IMR-90 (cell line): ENCODE data around the gene LDLRAD4. TPM values are rescaled to one million over a fixed set of nuclear protein-coding genes. Genes with fewer than 3 reads are reported as not detected.

Source experiments
- ATAC-seq: fragments of 200-7000 bp; cut with Tn5 transposase; 2 replicates; pipeline ENCODE4 v1.9.1; 2020; ENCODE audit warnings: low read depth, mild to moderate bottlenecking, moderate library complexity
- BruUV-seq: library from RNA; stranded (reverse); fragments of 400-500 nt; replicated peaks from 2 replicates; lab custom pipeline; 2021; lab: Mats Ljungman, UMichigan
- CTCF ChIA-PET: fragments of 300-600 bp; formaldehyde crosslinking; extraction: SDS; loops from one replicate; lab custom pipeline; 2021; ENCODE audit warnings: antibody characterized with exemption; lab: Yijun Ruan, JAX
- POLR2A ChIA-PET: fragments of 300-600 bp; sonication (Branson Sonifier 250); formaldehyde crosslinking; loops from one replicate; lab custom pipeline; 2022; ENCODE audit warnings: antibody characterized with exemption; ENCODE audit not compliant: unreplicated experiment; lab: Charles Lee
- DNase-seq: peaks from one replicate; pipeline ENCODE4 v3.0.0; 2013
- H2AFZ ChIP-seq: replicated peaks from 2 replicates; pipeline ENCODE3; 2013; ENCODE audit warnings: low read length, mild to moderate bottlenecking; ENCODE audit not compliant: poor library complexity
- H2AK5ac ChIP-seq: 2 replicates; pipeline ENCODE4 v1.6.1; 2013; ENCODE audit warnings: low read depth, low read length, inconsistent platforms
- H2AK9ac ChIP-seq: replicated peaks from 2 replicates; pipeline ENCODE3; 2013; ENCODE audit warnings: mild to moderate bottlenecking, low read depth, low read length, moderate library complexity; ENCODE audit not compliant: poor library complexity
- H2BK120ac ChIP-seq: 2 replicates; pipeline ENCODE4 v1.6.1; 2013; ENCODE audit warnings: low read depth, low read length, inconsistent platforms
- H2BK15ac ChIP-seq: 3 replicates; pipeline ENCODE4 v1.6.1; 2013; ENCODE audit warnings: low read depth, low read length, inconsistent platforms
- H2BK20ac ChIP-seq: 2 replicates; pipeline ENCODE4 v1.6.1; 2013; ENCODE audit warnings: low read depth, mild to moderate bottlenecking, inconsistent platforms, low read length, moderate library complexity
- H2BK5ac ChIP-seq: 2 replicates; pipeline ENCODE4 v1.6.1; 2013; ENCODE audit warnings: mild to moderate bottlenecking, low read depth, low read length, inconsistent platforms; ENCODE audit not compliant: poor library complexity, severe bottlenecking
- H3K14ac ChIP-seq: replicated peaks from 2 replicates; pipeline ENCODE4 v1.6.1; 2013; ENCODE audit warnings: low read depth, low read length, inconsistent platforms
- H3K18ac ChIP-seq: 2 replicates; pipeline ENCODE4 v1.6.1; 2013; ENCODE audit warnings: low read depth, low read length, control low read depth
- H3K23ac ChIP-seq: 2 replicates; pipeline ENCODE4 v1.6.1; 2013; ENCODE audit warnings: low read depth, low read length, inconsistent platforms
- H3K27ac ChIP-seq: 2 replicates; pipeline ENCODE4 v1.5.1; 2013; ENCODE audit warnings: mild to moderate bottlenecking, control low read depth, low read length; ENCODE audit not compliant: insufficient read depth
- H3K27me3 ChIP-seq: 2 replicates; pipeline ENCODE4 v1.6.1; 2013; ENCODE audit warnings: low read length; ENCODE audit not compliant: control insufficient read depth, insufficient read depth
- H3K36me3 ChIP-seq: 2 replicates; pipeline ENCODE4 v1.6.1; 2013; ENCODE audit warnings: low read length, mixed read lengths; ENCODE audit not compliant: control insufficient read depth, insufficient read depth
- H3K4ac ChIP-seq: 2 replicates; pipeline ENCODE4 v1.6.1; 2013; ENCODE audit warnings: low read depth, low read length, inconsistent platforms
- H3K4me1 ChIP-seq: 2 replicates; pipeline ENCODE4 v1.6.1; 2013; ENCODE audit warnings: low read length, mixed read lengths; ENCODE audit not compliant: control insufficient read depth, insufficient read depth
- H3K4me2 ChIP-seq: 2 replicates; pipeline ENCODE4 v1.6.1; 2013; ENCODE audit warnings: low read depth, mild to moderate bottlenecking, control low read depth, low read length, moderate library complexity
- H3K4me3 ChIP-seq: 2 replicates; pipeline ENCODE4 v1.5.1; 2013; ENCODE audit warnings: low read depth, mild to moderate bottlenecking, control low read depth, low read length, moderate library complexity; ENCODE audit not compliant: insufficient read depth
- H3K56ac ChIP-seq: 2 replicates; pipeline ENCODE4 v1.6.1; 2013; ENCODE audit warnings: low read length, inconsistent platforms; ENCODE audit not compliant: insufficient read depth; ENCODE audit errors: extremely low read depth
- H3K79me1 ChIP-seq, 2 experiments: 2 replicates each; pipeline ENCODE4 v1.6.1; 2013; ENCODE audit warnings: low read length in 2 of 2, inconsistent platforms in 1 of 2, low read depth in 1 of 2
- H3K9ac ChIP-seq: 2 replicates; pipeline ENCODE4 v1.6.1; 2013; ENCODE audit warnings: low read depth, low read length, control low read depth
- H3K9me1 ChIP-seq: 2 replicates; pipeline ENCODE4 v1.6.1; 2013; ENCODE audit warnings: low read length, inconsistent platforms; ENCODE audit not compliant: insufficient read depth
- H3K9me3 ChIP-seq: 2 replicates; pipeline ENCODE4 v1.6.1; 2013; ENCODE audit warnings: low read length; ENCODE audit not compliant: control insufficient read depth, insufficient read depth
- H4K20me1 ChIP-seq: 2 replicates; pipeline ENCODE4 v1.6.1; 2013; ENCODE audit warnings: low read length, inconsistent platforms; ENCODE audit not compliant: insufficient read depth
- H4K5ac ChIP-seq: 2 replicates; pipeline ENCODE4 v1.6.1; 2013; ENCODE audit warnings: mild to moderate bottlenecking, low read depth, low read length, control low read depth
- H4K8ac ChIP-seq, 2 experiments: 2 replicates each; pipeline ENCODE4 v1.6.1; 2013; ENCODE audit warnings: low read depth in 2 of 2, low read length in 2 of 2, control low read depth in 1 of 2, inconsistent platforms in 1 of 2
- H4K91ac ChIP-seq: 2 replicates; pipeline ENCODE4 v1.6.1; 2013; ENCODE audit warnings: low read depth, low read length, inconsistent platforms; ENCODE audit not compliant: insufficient read depth
- MAFK ChIP-seq: IDR thresholded peaks from 2 replicates; pipeline ENCODE4 v1.6.1; 2012; ENCODE audit warnings: low read depth, low read length, improper control_type of control experiment
- NFE2L2 ChIP-seq: fragments of 150-350 bp; IDR thresholded peaks from 2 replicates; pipeline ENCODE4 v1.6.1; 2016; ENCODE audit warnings: low read depth, mild to moderate bottlenecking, low read length
- POLR2A ChIP-seq: IDR thresholded peaks from 2 replicates; pipeline ENCODE4 v1.6.1; 2012; ENCODE audit warnings: mild to moderate bottlenecking, low read depth, low read length
- SMC3 ChIP-seq: fragments of 150-350 bp; IDR thresholded peaks from 2 replicates; pipeline ENCODE4 v1.6.1; 2016; ENCODE audit warnings: low read depth, mild to moderate bottlenecking, antibody characterized with exemption, low read length, moderate library complexity
- WGBS, 2 experiments: methylation state at CpG; one replicate each; pipeline versions ENCODE4 v1.1.5 to v1.1.7; 2013; ENCODE audit warnings: missing lambda C conversion rate in 2 of 2; ENCODE audit not compliant: insufficient read length in 1 of 2; ENCODE audit errors: extremely low coverage in 2 of 2; 5-methylcytosine and 5-hydroxymethylcytosine counted together
- dilution Hi-C: fragments of 300-500 bp; cut with HindIII; formaldehyde crosslinking; loops from one replicate; pipeline ENCODE4 v1.14.3; 2018; ENCODE audit warnings: low sequenced_read_pairs; ENCODE audit not compliant: unreplicated experiment
- in situ Hi-C: fragments of 300-500 bp; cut with MboI; formaldehyde crosslinking; loops from 3 replicates; pipeline ENCODE4 v1.14.3; 2019; ENCODE audit warnings: low sequenced_read_pairs, inconsistent platforms, mixed read lengths
- intact Hi-C: fragments of 100-400 bp; cut with micrococcal nuclease; formaldehyde crosslinking; loops from 2 replicates; pipeline ENCODE4 v1.10.0; 2022
- polyA plus RNA-seq, 3 experiments: library from polyadenylated mRNA; depleted of rRNA; stranded (reverse); fragments of >200 nt; gene quantifications; 2 replicates each; pipeline ENCODE4 v1.2.3, GENCODE V29; 2012; ENCODE audit warnings: low replicate concordance in 1 of 3
- total RNA-seq: library from RNA; depleted of rRNA; stranded (reverse); fragments of >200 nt; gene quantifications from 2 replicates; pipeline ENCODE4 v1.2.3, GENCODE V29; 2012

Gene LDLRAD4
- total and polyA plus RNA-seq, 2 of the 4 experiments (the other 2 are of a cell fraction), result not detected

- no peak overlapping the region for H2BK15ac ChIP-seq
- dilution Hi-C loops (no loop called here), in situ Hi-C loops (no loop called here)
Observed at GRCh38 chr18:13623348-13623747, 404.8 kb downstream of the LDLRAD4 start.

More at GRCh38 chr18:13623348-13623747, 404.8 kb downstream of the LDLRAD4 start:
- no peak overlapping the region for H3K4ac ChIP-seq
- no peak overlapping the region for H3K4me2 ChIP-seq
- ChIA-PET POLR2A (no interaction called here), CTCF (no interaction called here)
- BruUV-seq, result no TSS peak
- H2AK9ac ChIP-seq, result no peak overlapping the region
- no peaks in the 10 kb centered on the region for H3K79me1 ChIP-seq
- no peak for DNase-seq
- H3K9me1 ChIP-seq, result no peaks in the 10 kb centered on the region
- no peak overlapping the region for H2BK20ac ChIP-seq
- no peak overlapping the region for H4K5ac ChIP-seq
- H3K14ac ChIP-seq, result no peak overlapping the region
- no peaks in the 10 kb centered on the region for H3K9me3 ChIP-seq
- no peak overlapping the region for H2BK5ac ChIP-seq
- no peak overlapping the region for H3K9ac ChIP-seq
- no peak overlapping the region for H2BK120ac ChIP-seq
- no peak overlapping the region for H2AK5ac ChIP-seq
- H3K27me3 ChIP-seq, result peaks cover 14% of the 10 kb centered on the region; the same call in 1 of the 2 replicates
- intact Hi-C loops, result no loop called here
- no peak overlapping the region for H3K27ac ChIP-seq
- no peak overlapping the region for H4K8ac ChIP-seq
- no peaks in the 10 kb centered on the region for H3K36me3 ChIP-seq
- H4K91ac ChIP-seq, result no peak overlapping the region
- H3K4me1 ChIP-seq, result no peaks in the 10 kb centered on the region
- H3K23ac ChIP-seq, result no peak overlapping the region
- WGBS, 2 experiments, result 64% methylated on average over 4 of the region's 10 CpGs; no CpG with 5 or more reads in 1 of the 2 experiments
- no peak for ATAC-seq
- H3K56ac ChIP-seq, result no peak overlapping the region
- H2AFZ ChIP-seq, result no peak overlapping the region
- no peak overlapping the region for H3K18ac ChIP-seq
- no peak for TF ChIP-seq MAFK
- no peak for TF ChIP-seq POLR2A
- TF ChIP-seq NFE2L2, result no peak
- no peak for TF ChIP-seq SMC3
- no peaks in the 10 kb centered on the region for H4K20me1 ChIP-seq
- H3K4me3 ChIP-seq, result no peak overlapping the region
